Hematopoietic multipotent progenitor cell treated with erythropoietin and hydrocortisone succinate and interleukin-3 and kit ligand, for 4 days (in vitro differentiated cells): ENCODE measurements around the gene NOTCH3.

ENCODE experiments used
- DNase-seq: peaks from one replicate; pipeline ENCODE4 v3.0.0-alpha.2; 2015

NOTCH3 gene

DNA sequence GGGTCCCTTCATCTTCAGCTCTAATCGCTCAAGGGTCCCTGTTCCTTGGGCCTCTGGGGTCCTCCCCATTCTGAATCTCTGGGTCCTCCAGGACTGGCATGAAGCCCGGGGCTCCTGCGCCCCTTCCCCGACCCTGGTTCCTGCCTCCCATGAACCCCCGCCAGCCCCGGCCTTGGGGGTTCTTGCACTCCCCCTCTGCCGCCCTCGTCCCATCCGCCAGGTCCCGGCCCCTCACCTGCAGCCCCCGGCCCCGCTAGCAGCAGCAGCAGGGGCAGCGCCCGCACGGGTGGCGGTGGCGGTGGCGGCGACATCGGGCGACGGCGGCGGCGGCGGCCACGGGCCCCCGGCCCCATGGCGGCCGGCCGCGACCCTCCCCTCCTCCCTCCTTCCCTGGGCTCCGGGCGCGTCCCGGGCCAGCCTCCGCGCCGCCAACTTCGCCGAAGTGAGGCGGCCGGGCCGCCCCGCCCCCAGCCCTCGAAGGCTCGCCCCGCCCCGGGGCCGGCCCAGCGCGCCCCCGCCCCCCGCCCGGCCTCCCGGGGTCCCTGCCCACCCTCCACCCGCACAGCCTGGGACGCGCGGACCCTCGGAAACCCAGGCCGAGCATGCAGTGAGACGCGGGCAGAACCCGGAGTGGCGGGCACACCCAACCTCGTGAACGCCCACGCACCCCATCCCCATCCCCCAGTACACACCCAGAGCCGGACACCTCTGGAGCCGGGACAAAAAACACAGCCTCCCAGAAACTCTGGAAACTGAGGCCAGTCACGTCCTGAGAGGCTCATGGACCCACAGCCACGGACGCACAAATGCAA, at the start of gene NOTCH3:
TSS of gene NOTCH3 (minus strand) at position 443 of the 812 bp plus-strand sequence. CDS start at position 353, 90 bp downstream.
- no peak for DNase-seq

DNA sequence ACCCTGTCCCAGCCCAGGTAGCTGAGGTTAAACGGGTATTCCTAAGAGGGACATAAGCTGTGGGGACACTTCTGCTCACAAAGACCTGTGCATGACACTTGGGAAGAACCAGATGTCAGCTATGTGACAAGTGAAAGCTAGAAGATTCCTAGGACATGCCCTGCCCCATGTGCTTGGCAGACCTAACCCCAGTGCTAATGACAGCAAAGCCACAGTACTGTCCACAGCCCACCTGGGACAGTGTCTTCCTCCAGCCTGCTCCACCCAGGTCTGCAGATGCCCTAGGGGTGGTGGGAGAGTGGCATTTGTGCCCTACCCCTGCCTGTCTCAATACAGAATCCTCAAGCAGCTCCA, 49.8 kb upstream of the NOTCH3 start:
- no peak for DNase-seq

DNA sequence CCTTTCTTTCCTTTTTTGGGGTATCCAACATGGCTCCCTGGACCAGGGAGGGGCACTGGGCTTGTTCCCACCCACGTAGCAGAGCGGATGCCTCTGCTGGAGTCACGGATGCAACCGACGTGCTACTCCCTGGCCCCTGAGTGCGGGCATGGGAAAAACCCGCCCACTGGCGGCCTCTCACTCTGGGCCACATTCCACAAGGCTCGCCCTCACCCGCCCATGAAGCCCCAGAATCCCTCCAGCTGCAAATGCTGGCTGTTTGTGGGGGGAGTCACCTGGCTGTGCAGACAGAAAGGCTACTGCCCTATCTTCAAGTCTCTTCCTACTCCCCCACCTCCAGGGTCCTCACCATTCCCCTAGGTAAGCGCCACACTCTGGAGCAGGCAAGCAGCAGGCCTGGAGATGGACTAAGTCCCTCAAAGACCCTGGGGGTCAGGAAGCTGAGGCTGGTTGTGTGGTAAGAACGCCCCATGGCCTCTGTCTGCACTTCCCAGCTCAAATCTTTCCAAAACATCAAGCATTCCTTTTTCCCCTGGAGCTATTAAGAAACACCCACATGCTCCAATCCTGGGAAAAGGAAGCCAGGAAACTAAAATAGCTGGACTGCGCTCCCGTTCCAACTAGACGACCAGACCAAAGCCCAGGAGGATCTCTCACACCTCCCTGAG, 49.3 kb upstream of the NOTCH3 start:
- DNase-seq, result no peak

DNA sequence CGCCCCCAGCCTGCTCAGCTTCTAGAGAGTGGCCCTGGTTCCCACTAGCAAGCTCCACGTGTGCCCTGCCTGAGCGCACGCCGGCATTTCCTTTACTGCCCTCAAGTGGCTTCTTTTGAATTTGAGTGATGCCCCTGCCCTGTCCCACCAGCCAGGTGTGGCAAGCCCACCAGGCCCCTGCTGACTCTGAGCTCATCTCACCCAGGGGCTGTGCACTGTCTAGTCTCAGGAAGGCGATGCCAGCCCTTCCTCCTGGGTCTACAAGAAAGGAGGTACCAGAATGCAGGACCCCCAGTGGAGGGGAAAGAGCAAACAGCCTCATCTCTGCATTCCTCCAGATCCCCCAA, 48.7 kb upstream of the NOTCH3 start:
- no peak for DNase-seq

DNA sequence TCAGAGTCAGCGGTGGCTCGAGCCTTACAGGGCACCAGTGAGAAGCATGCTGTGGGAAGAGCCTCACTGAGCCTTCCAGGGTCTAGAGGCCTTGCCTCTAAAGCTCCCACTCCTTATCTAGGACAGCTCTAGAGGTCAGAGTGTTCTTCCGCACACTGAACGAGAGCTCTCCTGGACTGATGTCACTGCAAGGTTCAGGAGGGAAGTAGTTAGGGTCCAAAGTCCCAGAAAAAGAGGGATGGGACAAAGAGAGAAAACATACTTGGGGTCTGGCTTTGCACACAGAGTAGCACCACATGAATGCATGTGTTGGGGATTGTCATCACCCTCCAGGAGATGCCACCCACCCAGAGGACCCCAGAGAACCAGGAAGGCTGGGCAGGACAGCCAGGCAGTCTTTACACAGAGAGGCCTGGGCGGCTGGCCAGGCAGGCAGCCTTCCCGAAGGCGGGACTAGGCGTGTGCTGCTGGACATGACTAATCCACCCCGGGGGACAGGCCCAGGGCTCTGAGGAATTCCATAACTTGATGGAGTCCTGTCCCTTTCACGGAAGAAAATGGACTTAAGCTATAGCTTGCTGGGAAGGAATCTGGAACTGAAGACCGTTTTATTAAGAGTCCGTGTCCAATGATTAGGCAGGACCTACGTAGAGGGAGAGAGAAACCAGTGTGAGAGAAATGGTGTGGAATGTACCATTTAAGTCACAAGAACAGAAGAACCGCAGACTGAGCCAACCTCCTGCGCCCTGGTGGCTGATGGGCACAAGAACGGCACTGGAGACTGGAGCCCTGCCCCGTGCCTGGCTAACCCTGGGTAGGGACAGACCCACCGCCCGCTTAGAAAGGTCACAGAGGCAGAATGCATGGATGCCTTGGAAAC, 48.1 kb upstream of the NOTCH3 start:
- no peak for DNase-seq

DNA sequence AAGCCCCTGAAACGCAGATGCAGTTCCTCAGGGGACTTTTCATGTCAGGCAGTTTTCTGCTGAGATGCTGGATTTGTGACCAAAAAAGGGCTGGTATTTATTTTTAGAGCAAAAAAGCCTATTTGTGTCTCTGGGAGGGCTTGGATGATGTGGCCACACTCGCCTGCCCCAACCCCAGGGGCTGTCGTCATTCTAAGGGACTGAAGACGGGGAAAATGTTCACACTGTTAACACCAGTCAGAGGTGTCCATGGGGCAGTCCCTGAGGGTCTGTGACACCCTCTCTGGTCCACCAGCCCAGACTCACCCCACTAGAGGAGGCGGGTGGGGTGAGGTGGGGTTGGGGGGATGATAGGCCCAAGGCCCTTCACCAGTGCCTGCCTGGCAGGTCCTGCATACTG, 47.3 kb upstream of the NOTCH3 start:
- DNase-seq, result no peak

DNA sequence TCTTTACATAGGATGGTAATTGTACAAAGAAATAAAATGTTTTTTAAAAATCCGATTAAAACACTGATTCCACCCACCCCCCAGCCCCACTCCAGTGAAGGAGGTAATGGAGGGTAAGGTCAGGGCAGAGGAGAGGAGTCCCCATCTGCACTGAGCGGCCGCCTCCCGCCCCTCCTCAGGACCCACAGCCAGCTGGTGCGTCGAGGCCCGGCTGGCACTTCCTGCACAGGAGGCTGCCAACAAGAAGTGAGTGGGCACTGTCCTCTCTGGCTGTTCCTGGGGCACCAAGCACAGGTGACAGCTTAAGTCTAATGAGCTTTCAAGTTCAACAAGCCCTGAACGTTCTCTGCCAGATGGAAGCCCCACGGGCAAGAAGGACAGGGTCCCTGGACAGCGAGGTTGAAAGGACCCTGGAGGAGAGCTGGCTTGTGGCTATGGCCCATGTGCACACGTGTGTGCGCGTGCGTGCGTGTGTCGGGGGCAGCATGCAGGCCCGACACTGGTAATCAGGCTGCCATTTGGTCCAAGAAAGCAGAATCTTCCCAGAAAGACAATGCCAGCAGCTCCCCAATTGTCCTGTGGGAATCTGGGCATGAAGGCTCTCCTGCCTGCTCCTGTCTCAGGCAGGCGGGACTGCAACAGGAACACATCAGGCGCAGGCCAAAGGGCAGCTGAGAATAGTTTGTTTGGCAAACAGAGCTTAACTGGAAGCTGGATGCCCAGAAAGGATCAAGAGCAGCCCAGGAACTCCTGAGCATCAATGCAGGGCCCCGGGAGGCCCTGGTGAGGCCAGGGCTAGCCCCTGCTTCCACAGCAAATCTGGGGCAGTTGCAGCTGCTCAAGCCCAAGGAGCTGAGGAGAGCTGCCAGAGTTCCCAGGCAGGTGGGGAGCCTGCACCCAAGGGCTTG, 46.6 kb upstream of the NOTCH3 start:
- DNase-seq, result no peak

DNA sequence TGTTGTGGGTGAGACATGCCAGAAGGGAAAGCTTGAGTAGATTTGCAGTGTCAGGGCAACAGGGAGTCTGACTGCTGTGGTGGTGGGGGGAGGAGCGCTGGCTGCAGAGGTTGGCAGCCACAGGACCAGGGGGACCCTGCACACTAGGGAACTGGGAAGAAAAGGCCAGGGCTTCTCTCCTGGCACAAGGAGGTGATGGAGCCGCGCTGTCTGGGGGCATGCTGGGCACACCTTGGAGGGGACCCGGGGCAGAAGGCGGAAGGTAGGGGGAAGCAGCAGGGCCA, 45.3 kb upstream of the NOTCH3 start:
- no peak for DNase-seq

DNA sequence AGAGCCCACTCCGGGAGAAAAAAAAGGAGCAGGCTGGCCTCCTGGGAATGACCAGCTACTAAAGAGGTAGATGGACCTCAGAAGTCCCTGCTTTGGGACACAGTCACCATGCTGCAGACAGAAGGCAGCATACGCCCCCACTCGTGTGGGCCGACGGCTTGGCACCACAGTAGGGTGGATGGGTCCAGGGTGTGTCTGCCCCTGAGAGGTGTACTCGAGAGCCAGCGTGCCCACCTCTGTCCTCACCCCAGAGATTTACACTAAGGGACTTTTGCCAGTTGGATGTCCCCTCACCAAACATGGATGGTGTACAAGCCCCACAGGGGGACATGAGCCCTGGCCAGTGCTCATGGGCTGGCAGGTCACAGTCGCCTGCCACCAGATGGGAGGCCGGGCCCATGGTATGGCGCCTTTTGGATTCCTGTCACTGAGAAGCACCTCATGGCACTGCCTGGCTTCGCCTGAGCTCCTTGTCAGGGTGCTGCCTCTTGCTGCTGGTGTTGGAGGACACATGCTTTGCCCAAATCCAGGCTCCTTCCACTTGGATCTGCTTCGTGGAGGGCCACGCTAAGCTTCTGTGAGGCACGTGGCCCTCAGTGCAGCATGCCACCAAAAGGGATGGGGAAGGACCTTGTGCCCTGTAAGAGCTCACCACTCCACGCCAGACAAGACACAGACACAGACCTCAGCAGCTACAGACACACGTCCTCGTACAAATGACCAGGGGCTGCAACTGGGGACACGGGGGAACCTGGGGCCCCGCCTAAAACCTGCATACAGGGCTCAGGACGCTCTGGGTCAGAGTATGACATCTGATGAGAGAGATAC, 44.8 kb upstream of the NOTCH3 start:
- no peak for DNase-seq

DNA sequence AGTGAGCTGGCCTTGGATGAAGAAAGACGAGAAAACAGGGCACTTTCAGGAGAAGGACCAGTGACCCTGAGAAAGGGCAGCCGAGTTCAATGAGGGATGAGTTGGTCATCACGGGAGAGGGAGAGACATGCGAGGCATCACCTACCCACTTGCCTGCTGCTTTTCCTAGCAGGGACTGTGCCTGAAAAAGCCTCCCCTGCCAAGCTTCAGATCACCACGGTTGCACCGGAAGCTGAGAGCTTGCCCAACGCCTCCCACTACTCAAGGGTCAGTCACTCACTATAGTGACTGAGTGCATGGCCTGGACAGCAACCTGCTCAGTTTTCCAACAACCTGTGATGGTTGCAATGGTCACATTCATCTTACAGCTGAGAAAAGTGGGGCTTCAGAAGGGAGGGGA, 44.0 kb upstream of the NOTCH3 start:
- no peak for DNase-seq

DNA sequence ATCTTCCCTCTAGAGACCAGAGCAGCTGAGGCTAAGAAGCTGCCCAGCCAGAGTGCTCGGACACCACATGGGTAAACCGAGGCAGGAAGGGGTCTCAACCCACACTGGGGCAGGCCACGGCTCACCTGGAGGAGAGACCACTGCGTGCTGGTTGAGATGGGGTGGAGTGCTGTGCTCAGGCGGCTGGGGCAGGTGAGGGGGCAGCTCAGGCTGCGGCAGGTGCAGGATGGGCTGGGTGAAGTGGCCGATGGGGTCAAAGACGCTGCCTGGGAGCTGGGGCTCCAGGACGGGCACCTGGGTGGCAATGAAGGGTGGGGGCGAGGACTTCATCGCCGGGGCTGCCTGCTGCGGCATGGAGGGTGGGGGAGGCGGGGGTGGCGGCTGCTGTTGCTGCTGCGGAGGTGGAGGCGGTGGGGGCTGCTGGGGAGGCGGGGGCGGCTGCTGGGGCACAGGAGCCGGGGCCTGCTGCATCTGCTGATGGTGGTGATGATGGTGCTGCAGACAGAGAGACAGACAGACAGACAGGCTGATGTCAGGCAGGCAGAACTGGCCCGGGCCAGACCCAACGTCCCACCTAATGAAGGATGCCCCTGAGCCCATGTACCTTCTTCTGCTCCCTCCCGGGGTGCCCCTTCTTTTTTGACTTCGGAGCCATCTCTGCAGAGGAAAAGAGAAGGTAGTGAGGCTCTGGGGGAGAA, 43.5 kb upstream of the NOTCH3 start:
- DNase-seq, result no peak

DNA sequence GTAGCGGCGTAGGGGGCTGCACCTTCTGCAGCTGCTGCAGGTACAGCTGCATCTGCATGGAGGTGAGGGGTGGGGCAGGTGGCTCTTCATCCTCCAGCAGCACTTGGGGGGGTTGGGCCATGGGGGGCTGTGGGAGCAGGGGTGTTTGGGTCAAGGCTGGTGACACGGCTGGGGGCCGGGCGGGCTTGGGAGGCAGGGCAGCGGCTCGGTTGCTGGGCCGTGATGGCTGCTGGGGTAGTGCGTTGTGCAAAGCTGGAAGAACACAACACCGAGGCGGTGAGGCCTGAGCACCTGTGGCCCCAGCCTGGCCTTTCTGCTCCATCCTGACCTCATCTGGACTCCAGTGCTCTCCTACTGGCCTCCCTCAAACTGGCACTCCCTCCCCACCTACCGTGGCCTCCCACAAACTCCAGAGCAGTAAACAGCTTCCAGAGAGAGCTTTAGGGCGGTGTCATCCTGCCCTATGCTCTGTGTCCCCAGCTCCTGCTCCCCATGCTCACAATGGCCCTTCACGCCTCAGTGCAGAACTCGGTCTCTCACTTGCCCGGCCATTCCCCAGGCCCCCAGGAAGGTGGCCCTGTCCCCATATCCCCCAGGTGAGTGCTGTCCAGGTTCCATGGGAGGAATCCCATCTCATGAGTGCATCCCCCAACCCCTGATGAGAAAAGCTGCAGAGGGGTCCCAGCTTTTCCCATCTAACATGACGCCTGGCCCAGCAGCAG, 42.6 kb upstream of the NOTCH3 start:
- DNase-seq, result no peak

DNA sequence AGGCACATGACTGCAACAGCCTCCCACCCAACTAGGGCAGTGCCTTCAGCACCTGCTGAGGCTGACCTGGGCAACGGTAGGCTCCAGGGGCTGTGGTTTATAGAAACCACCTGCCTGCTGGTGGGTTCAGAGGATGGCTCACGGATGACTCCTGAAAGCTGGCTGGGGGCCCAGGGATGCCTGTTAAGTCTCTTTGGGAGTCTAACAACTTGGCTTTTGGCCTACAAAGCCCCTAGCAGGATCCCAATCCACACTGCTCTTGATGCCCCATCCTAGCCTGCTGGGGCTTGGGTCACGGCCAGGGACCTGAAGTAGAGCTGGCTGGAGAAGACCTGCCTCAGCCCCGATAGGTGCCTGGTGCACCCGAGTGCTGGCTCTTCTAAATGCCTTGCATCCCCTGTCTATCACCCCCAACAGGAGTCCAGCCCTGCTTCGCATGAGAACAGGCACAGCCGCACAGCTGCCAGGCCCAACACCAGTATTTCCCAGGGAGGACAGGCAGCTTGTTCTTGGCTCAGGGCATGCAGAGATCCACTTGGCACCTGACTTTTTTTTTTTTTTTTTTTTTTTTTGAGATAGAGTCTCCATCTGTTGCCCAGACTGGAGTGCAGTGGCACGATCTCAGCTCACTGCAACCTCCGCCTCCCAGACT, 40.6 kb upstream of the NOTCH3 start:
- DNase-seq, result no peak

DNA sequence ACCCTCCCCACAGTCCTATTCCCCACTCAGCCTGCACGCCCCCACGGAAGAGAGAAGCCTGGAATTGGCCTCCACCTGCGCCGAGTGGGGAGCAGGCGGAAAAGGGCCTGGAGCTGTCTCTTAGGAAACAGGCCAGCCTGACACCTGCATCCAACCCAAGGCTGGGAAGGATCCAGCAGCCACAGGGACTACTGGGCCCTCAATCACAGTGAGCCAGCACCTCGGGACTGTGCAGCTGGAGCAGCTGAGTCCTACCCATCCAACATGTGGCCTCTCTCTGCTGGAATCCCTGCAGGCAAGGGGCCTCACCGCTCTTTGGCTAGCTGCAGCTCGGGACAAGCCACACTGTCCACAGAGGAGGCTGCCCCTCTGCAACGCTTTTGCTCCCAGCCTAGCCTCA, 39.7 kb upstream of the NOTCH3 start:
- no peak for DNase-seq

DNA sequence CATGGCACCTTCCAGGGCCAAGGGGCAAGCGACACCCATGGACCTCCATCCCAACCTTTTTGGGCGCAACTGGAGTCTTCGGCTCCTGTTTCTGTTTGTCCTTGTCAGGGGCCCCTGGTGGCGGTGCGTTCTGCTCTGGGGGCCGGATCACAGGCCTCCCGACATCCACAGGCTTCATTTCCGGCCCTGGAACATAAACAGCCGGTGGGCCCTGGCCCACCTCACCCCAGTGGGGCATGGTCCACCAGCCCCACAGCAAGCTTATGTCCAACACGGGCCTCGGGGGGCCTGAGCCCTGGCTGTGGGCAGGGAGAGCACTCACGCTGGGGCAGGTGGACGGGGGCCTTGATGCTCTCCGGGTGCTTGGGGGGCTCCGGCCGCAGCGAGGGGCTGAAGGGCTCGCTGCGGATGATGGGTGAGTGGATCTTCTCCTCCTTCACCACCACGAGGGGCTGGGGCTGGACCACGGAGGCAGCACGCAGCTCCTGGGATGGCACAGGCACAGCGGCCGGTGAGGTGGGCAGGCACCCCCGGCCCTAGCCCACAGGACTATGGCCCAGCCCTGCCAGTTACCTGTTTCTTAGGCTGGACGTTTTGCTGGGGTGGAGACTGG, 38.6 kb upstream of the NOTCH3 start:
- no peak for DNase-seq

DNA sequence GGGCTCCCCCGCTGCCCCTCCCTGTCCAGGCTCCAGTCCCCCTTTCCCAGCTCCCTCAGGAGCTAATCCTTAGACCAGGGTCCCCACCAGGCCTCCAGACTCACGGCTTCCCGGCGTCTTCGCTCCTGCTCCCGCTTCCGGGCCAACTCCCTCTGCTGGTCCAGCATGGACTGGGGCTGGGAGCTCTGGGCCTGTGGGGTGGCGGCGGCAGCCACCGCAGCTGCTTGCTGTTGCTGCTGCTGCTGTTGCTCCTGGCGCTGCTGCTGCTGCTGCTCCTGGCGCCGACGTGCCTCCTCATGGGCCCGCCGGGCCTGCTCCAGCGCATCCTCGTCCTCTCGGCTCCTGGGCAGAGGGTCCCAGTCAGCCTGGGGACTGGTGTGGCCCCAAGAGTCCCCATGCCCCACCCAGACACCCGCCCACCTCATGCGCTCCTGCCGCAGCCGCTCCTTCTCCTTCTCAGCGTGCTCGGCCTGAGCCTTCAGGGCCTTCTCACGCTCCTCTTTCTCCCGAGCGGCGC, 37.9 kb upstream of the NOTCH3 start:
- DNase-seq, result no peak

DNA sequence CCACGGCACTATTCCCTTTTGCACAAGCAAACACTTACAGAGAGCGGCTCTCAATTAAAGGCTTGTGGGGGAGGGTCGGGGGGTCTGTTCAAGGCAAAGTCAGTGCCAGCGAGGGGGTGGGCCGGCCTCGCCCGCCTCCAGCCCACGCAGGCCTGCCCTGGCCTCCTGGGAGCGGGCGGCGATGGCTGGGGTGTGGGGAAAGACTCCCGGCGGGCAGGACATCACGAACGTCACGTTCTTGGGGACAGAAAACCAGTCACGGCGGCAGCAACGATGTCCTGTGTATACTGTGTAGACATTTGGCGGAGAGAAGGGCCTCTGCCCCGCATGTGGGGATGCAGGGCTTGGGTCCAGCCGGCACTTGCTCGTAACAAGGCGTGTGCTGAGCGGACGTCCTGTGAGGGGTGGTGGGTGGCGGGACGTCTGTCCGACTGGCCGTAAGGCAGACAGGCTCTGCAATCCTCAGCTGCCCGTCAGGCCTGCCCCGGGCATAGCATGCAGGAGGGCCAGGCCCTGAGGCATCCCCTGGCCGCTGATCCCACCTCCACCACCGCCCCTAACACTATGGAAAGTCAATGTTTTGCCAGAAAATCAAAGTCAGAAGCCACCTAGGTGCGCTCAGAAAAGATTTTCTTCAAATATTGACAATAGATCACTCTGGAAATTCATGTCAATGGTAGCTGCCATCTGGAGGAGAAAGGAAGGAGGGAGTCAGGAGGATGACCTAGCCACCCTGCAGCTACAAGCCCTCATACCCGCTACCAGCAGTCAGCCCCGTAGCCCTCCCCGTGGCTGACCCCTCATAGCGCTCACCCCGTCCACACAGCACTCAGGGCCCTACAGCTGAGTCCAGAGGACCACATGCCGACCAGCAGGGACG, 37.2 kb upstream of the NOTCH3 start:
- no peak for DNase-seq

DNA sequence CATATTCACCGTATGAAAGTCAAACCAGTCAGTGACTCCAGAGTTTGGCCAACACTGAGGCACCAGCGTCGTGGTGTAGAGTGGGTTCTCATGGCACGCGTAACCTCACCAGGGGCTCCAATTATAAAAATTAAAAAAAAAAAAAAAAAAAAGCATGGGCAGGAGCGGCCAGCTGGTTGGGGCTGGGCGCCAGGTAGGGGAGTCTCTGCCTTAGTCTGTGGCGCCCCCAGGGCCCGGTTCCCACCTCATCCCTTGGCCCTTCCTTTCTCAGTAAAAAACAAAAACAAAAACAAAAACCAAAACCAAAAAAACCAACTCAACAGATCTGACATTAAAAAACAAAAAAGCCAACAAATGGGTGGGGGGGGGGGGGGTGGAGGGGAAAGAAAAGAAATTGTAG, 36.1 kb upstream of the NOTCH3 start:
- no peak for DNase-seq
